BJ (cell line): ENCODE data around the gene ZDHHC14. TPM values are rescaled to one million over a fixed set of nuclear protein-coding genes. Genes with fewer than 3 reads are reported as not detected.

Source experiments
- CTCF ChIA-PET: fragments of 350-600 bp; formaldehyde crosslinking; extraction: SDS; loops from one replicate; lab custom pipeline; 2021; ENCODE audit warnings: antibody characterized with exemption, inconsistent platforms; lab: Yijun Ruan, JAX
- POLR2A ChIA-PET: fragments of 300-600 bp; sonication (Branson Sonifier 250); formaldehyde crosslinking; extraction: SDS; loops from one replicate; lab custom pipeline; 2021; ENCODE audit warnings: antibody characterized with exemption; lab: Charles Lee
- DNase-seq: peaks from one replicate; pipeline ENCODE4 v3.0.0-alpha.2; 2011; ENCODE audit warnings: low read depth
- H3K27me3 ChIP-seq: 2 replicates; pipeline ENCODE4 v1.6.0; 2011; ENCODE audit warnings: low read length; ENCODE audit not compliant: control insufficient read depth, insufficient read depth
- H3K36me3 ChIP-seq: 2 replicates; pipeline ENCODE4 v1.5.1; 2011; ENCODE audit warnings: low read length; ENCODE audit not compliant: control insufficient read depth, insufficient read depth
- H3K4me3 ChIP-seq: 2 replicates; pipeline ENCODE4 v1.5.1; 2011; ENCODE audit warnings: low read depth, mild to moderate bottlenecking, control low read depth, low read length
- polyA plus RNA-seq: library from polyadenylated mRNA; depleted of rRNA; stranded (reverse); fragments of >200 nt; gene quantifications from 2 replicates; pipeline ENCODE4 v1.2.3, GENCODE V29; 2011
- TF ChIP-seq, protein P1 (sequence below): IDR thresholded peaks from 2 replicates; pipeline ENCODE4 v1.5.1; 2011; ENCODE audit warnings: low read depth, mild to moderate bottlenecking, control low read depth, inconsistent platforms, low read length, moderate library complexity; ENCODE audit not compliant: insufficient read depth

ZDHHC14 gene
- polyA plus RNA-seq, 1 experiment = 3.6 TPM

DNA sequence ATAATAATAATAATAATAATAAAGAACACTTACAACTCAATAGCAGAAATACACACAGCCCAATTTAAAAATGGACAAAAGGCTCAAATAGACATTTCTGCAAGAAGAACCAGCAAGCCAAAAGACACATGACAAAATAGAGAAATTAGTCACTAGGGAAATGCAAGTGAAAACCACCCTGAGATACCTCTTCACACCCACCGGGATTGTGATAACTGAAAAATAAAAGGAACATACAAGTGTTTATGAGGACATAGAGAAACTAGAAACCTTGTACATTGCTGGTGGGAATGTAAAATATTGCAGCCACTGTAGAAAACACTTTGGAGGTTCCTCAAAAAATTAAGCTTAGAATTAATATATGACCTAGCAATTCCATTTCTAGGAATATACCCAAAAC, 59.2 kb downstream of the ZDHHC14 start:
- CTCF ChIA-PET = no interaction called here

GRCh38 chr6:157442291-157442690, 61.3 kb downstream of the ZDHHC14 start:
- ChIA-PET POLR2A (no interaction called here), CTCF (no interaction called here)
- TF ChIP-seq, protein P1, sequence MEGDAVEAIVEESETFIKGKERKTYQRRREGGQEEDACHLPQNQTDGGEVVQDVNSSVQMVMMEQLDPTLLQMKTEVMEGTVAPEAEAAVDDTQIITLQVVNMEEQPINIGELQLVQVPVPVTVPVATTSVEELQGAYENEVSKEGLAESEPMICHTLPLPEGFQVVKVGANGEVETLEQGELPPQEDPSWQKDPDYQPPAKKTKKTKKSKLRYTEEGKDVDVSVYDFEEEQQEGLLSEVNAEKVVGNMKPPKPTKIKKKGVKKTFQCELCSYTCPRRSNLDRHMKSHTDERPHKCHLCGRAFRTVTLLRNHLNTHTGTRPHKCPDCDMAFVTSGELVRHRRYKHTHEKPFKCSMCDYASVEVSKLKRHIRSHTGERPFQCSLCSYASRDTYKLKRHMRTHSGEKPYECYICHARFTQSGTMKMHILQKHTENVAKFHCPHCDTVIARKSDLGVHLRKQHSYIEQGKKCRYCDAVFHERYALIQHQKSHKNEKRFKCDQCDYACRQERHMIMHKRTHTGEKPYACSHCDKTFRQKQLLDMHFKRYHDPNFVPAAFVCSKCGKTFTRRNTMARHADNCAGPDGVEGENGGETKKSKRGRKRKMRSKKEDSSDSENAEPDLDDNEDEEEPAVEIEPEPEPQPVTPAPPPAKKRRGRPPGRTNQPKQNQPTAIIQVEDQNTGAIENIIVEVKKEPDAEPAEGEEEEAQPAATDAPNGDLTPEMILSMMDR = no peak
- H3K36me3 ChIP-seq = no peaks in the 10 kb centered on the region
- no peak overlapping the region for H3K4me3 ChIP-seq
- no peak for DNase-seq
- no peaks in the 10 kb centered on the region for H3K27me3 ChIP-seq

More for the DNA sequence above, 59.2 kb downstream of the ZDHHC14 start:
- no peak for DNase-seq
- POLR2A ChIA-PET = no interaction called here
- Histone ChIP-seq H3K27me3 (no peaks in the 10 kb centered on the region), H3K36me3 (no peaks in the 10 kb centered on the region), H3K4me3 (no peak overlapping the region)
- TF ChIP-seq, protein P1 = no peak

DNA sequence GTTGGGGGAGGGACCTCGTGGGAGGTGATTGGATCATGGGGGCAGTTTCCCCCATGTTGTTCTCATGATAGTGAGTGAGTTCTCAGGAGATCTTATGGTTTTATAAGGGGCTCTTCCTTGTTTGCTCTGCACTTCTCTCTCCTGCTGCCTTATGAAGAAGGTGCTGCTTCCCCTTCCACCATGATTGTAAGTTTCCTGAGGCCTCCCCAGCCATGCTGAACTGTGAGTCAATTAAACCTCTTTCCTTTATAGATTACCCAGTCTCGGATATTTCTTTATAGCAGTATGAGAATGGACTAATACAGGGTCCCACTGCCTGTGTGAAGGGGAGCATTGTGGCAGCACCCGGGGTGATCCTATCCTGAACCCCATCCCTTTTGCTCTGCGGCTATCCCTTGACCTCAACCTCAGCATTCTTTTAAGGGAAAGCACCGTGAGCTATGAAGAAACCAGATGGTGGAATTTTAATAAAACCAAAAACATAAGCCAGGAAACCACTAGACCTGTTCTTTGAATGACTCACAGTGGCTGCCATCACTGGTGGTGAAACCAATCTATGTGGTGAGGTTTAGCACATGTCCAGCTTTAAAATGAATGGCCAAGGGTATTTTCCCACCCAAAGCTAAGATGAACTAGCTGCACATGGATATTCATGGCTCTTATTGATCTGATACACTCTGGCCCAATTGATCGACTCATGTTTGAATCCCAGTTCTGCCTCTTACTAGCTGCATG, 62.2 kb downstream of the ZDHHC14 start:
- Histone ChIP-seq H3K27me3 (no peaks in the 10 kb centered on the region), H3K4me3 (no peak overlapping the region), H3K36me3 (no peaks in the 10 kb centered on the region)
- CTCF ChIA-PET = interaction anchor here (0.6 kb wide), 1 partner anchor 700 kb away, joined by 3 read pairs; no protein-coding TSS in a partner anchor
- DNase-seq = peak; percentile 58
- TF ChIP-seq, protein P1 = no peak
- POLR2A ChIA-PET = interaction anchor here (0.6 to 1.0 kb wide), 2 partner anchors 9 to 26 kb away, joined by 3 read pairs; no protein-coding TSS in a partner anchor

DNA sequence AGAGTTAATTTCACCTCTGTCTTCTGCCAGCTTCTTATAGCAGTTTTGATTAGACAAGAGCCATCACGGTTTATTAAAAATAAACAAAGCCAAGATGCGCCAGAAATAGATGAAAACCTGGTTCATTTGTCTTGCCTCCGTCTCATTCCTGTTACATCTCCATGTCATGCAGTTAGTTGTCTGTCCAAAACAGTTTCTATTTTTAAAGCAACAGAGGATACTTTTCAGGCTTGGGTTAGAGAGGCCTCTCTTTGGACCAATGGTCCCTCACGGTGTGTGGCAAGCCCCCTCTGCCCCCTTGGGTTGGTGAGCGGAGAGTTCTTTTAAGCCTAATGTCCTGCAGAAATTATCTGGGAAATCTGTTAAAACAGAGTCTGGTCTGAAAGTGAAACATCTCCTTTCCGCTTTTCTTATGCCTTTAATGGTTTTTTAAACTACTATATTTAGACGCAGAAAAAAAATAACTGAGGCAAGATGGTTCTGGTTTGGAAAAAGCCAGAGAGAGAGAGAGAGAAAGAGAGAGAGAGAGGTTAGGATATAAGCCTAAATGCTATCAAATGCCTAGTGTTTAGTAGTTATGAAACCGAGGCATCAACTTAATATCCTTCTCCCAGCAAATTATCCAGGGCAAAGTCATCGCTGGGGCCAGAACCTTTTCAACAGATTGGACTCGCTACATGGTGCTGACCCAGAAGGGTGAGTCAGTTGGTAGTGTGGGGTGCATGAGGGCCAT, 64.5 kb downstream of the ZDHHC14 start:
- ChIA-PET POLR2A (no interaction called here), CTCF (interaction anchor here (0.6 to 0.7 kb wide), 2 partner anchors 15 to 170 kb away, joined by 3 read pairs; no protein-coding TSS in a partner anchor)
- no peak for DNase-seq
- TF ChIP-seq, protein P1 = no peak
- Histone ChIP-seq H3K36me3 (no peaks in the 10 kb centered on the region), H3K27me3 (no peaks in the 10 kb centered on the region), H3K4me3 (no peak overlapping the region)

GRCh38 chr6:157447735-157448134, 66.7 kb downstream of the ZDHHC14 start:
- Histone ChIP-seq H3K27me3 (no peaks in the 10 kb centered on the region), H3K36me3 (no peaks in the 10 kb centered on the region), H3K4me3 (no peak overlapping the region)
- TF ChIP-seq, protein P1 = no peak
- POLR2A ChIA-PET = no interaction called here
- CTCF ChIA-PET = no interaction called here
- no peak for DNase-seq
